Stimulated activated CD4-positive, alpha-beta T cell treated with anti-CD3 and anti-CD28 coated beads, Interleukin-1b, Interleukin-23, amount 100 ng/mL, for 48 hours (primary cell): ENCODE measurements around the gene GIT1.

Source experiments
- DNase-seq: peaks from one replicate; pipeline ENCODE4 v3.0.0-alpha.2; 2020

GIT1 gene

DNA sequence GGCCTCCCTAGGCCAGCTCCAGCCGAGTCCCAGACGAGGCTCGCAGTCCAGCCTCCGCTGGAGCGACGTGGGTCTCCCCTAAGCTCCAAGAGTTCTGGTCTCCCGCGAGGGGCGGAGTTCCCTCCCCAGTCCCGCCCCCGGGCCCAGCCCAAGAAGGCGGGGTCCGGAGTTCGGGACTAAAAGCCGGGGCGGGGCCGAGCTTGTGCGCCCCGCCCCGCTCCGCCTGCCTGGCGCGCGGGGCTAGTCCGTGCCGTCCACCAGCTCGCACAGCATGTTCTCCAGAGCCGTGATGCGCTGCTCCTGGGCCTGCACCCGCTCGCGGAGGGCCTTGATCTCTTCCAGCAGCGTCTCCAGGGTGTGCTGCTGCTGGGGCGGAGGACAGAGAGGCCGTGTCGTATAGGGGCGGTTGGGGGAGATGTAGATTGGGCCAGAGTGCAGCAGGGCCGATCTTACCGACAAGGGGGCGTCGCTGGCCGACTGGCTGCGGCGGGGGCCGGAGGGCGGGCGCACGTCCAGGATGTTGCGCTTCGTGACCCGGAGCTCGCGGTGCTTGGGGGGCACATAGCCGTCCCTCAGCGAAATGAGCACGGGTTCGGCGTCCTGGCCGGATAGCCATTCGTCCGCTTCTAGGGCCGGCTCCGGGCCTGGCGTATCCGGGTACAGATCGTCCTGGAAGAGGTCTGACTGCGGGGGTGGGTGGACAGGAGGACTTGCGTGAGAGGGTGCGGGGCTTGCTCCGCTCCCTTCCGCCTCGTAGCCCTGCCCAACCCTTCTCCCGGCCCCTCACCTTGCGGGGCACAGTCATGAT lies 26.2 kb upstream of the GIT1 start:
- DNase-seq: peak; percentile 83

DNA sequence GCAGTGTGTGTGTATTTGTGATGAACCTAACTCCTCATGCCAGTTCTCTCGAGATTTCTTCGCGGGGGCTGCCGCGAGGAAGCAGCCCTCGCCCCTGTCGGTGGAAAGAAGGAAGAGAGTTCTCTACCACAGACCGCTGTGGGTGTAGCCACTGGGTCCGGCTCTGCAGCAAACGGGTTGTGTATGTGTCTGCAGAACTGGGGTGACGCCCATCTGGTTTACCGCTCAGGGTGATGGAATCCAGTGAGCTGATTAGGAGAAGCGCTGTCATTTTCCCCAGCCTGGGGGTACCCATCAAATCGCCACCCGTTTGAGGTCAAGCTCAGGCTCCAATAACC lies 25.6 kb upstream of the GIT1 start:
- peak; percentile 57 for DNase-seq

DNA sequence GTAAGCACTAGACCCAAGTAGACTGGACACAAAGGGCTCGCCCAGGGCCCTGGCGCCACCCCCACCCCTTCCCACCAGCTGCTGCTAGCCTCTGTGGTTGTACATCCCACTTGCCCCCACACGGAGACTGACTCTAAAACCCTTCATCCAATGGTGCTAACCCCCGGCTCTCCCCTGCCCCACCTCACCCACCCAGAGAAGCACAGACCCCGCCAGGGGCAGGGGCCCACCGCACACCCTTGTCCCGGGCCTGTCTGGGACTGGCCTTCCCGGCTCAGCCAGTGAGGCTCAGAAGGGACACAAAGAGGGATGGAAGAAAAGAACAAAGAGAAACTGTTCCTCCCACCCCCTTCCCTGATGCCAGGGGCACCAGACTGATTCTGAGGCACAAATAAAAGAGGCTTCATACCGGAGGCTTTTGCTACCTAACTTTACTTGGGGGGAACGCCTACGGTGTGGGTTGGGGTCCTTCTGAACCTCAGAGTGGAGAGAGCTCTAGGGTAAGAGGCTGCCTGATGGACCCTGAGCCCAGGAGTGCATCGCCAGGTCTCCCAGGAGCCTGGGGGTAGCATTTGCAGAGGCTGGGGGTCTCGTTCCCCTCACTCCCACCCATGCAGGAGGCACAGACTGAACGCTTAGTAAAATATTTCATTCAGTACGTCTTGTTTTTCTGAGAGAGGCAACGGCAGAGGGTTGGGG lies 25.1 kb upstream of the GIT1 start:
- no peak for DNase-seq

DNA sequence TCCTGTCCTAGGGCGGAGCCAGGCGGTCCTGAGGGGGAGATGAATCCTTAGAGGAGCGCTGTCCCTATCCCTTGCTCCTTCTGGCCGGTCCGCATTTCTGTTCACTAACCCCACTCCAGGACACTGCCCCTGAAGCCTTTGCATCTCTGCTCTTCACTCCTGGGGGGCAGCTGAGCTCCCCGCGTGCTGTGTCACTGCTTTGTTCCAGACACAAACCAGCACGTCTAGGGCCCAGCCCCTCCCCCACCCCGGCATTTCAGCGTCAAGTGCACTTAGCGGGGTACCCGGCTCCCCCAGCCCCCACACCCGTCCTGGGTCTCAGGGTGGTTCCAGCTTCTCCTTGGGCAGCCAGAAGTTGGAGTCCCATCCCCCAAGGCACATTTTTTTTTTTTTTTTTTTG lies 24.4 kb upstream of the GIT1 start:
- DNase-seq: no peak

DNA sequence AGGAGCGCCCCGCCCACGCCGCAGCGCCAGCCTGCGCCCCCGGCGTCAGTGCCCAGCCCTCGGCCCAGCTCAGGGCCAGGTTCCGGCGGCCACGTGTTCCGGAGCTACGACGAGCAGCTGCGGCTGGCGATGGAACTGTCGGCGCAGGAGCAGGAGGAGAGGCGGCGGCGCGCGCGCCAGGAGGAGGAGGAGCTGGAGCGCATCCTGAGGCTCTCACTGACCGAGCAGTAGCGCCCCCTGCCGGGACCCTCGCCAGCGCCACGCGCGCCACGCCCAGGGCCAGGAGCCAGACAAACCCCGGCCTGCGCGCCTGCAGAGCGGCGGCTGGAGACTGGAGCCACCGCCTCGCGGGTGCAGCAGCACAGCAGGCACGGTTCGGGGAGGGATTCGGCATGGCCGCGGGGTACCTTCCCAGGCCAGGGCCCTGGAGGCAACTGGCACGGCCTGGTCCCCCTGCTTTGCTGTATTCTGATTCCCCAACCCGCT lies 23.9 kb upstream of the GIT1 start:
- peak; percentile 96 for DNase-seq

DNA sequence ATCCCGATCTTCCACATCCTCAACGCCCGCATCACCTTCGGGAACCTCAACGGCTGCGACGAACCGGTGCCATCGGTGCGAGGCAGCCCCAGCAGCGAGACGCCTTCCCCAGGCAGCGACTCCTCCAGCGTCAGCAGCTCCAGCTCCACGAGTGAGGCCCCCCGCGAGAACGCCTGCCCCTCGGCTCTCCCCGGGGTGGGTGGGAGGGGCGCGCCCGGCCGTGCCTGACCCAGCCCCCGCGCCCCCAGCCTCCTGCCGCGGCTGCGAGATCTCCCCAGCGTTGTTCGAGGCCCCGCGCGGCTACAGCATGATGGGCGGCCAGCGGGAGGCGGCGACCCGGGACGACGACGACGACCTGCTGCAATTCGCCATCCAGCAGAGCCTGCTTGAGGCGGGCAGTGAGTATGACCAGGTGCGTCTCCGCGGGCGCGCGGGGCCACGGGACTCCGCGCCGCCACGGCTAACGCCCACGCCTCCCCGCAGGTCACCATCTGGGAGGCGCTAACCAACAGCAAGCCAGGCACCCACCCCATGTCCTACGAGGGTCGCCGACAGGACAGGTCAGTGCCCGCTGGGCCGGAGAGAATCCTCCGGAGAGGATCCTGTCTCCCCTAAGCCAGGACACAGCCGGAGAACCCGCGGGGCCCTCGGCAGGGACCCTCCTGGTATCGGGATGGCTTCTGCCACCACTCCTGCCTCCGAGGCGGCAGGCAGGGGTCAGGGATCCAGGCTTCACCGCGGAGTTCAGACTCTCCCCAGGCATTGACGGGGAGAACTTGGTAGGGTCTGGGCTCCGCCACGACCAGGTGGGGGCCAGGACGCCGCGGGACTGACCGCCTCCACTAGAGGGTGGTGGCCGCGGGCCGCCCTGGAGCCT lies 23.2 kb upstream of the GIT1 start:
- DNase-seq: no peak

DNA sequence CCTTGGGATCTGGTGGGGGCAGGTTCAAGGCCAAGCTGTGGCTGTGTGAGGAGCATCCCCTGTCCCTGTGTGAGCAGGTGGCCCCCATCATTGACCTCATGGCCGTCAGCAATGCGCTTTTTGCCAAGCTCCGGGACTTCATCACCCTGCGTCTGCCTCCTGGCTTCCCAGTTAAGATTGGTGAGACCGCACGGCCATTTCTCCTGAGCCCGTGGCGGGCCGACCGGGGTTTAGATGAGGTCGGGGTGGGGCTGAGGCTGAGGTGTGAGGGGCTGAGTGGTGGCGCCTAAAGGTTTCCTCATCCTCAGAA lies 22.6 kb upstream of the GIT1 start:
- no peak for DNase-seq

DNA sequence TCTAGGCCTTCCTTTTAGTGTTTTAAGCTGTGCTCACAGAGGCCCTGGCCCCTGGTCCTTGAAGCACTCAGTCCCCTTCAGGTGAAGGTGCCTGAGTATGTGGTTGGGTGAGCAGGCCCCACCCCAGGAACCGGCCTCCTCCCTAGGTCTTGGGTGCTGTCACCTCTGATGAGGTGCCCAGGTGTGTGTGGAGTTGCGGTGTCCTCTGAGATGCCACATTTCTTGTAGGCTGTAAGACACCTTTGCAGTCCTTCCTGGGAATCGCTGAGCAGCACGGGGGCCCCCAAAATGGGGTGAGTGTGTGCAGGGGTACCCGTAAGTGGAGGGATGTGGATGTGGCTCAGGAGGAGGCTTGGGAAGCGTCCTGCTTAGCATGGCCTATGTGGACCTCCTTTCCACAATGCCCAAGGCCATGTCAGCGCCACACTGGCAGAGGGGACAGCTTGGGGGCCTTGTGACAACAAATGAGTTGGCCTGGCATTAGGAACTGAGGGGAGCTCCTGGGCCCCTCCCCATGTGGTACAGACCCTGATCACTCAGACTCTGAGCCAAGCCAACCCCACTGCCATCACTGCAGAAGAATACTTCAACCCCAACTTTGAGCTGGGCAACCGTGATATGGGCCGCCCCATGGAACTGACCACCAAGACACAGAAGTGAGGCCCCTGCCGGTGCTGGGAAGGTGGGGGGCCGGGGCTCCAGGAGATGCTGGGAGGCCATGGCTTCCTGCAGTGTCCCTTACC lies 22.1 kb upstream of the GIT1 start:
- DNase-seq: no peak

DNA sequence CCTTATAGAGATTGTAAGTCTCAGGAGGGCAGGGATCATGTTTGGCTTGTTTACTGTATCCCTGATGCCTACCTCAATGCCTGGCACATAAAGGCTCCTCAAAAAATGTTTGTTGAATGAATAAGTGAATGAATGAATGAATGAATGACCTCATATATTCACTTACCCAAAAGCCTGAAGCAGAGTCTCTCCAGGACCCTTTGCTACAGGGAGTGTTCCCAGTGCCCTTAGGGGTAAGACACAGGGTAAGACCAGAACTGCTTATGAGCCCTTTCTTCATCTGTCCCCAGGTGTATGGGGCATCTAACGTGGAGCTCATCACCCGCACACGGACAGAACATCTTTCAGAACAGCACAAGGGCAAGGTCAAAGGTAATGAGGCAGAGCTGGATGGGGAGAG lies 20.9 kb upstream of the GIT1 start:
- DNase-seq: no peak

DNA sequence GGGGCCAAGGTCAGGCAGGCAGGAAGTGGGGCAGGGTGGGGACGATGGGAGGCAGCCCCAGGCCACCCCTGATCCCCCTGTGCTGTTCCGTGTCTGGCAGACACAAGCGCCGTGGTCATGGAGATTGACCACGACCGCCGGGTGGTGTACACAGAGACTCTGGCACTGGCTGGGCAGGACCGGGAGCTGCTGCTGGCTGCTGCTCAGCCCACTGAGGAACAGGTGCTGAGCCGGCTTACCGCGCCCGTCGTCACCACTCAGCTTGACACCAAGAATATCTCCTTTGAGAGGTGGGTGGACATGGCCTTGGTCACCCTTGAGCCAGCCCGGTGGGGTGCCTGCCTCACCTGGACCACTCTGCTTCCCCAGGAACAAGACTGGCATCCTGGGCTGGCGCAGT lies 19.5 kb upstream of the GIT1 start:
- DNase-seq: no peak

DNA sequence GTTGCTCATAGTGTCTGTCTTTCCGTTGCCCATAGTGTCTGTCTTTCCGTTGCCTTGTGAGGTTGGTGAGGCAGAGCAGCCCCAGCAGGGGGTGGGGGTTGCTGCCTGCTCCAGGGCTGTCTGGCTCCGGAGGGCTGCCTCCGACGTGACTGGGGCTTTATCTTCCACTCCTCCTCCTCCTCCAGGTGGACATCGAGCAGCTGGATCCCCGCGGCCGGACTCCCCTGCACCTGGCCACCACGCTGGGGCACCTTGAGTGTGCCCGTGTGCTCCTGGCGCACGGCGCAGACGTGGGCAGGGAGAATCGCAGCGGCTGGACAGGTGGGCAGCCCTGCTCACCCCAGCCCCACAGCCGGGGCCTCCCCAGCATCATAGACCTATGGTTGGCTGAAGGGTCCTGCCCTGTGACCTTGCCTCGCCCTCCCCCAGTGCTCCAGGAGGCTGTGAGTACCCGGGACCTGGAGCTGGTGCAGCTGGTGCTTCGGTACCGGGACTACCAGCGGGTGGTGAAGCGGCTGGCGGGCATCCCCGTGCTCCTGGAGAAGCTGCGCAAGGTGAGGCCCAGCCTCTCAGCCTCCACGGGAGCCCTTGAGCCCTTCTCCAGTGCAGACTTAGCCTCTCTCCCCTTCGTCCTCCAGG lies 18.2 kb upstream of the GIT1 start:
- no peak for DNase-seq

DNA sequence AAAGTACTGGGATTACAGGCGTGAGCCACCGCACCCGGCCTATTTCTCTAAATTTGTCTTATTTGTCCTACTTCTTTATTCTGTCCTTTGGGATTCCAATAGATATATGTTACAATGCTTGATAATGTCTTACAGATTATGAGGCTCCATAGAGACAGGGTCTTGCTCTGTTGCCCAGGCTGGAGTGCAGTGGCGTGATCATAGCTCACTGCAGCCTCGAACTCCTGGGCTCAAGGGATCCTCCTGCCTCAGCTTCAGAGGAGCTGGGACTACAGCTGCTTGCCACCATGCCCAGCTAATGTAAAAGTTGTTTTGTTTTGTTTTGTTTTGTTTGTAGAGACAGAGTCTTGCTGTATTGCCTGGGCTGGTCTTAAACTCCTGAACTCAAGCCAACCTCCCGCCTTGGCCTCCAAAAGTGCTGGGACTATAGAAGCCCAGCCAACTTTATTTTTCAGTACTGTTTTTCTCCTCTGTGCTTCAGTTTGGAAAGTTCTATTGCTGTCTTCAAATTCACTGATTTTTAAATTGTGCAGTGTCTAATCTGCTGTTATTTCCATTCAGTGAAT lies 13.7 kb upstream of the GIT1 start:
- no peak for DNase-seq

DNA sequence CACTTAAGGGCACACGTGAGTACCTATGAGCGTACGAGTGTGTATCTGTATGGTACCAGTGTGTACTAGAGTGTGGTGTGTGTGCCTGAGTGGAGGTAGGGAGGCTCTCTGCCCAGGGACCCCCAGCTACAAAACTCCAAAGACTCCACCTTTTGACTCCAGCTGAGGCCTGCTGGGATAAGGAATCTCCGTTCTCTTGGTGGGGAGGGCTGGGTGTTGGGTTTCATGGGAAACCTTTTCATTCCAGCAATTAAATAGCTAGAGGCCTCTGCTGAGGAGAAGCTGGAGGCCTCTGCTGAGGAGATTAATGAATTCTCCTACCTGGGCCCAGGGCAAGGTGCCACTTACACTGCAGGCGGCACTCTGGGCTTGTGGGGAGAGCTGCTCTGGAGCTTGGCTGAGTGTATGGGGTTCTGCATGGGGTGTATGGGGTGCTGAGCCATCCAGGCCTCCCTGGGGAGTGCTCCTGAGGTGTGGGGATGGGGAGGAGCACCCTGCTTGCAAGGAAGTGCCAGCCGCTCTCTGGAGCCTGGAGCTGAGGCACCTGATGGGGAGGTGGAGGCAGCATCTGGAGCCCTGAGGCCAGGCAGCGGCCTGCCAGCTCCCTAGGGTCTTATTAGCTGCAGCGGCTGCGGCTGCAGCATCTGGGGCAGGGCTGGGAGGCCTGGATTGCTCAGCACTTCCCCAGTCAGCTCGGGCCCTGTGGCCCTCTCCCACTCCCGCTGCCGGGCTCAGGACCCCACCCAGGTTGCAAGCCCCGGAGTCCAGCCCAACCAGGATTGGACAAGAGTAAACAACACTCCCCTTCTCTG lies 8.1 kb upstream of the GIT1 start:
- no peak for DNase-seq

DNA sequence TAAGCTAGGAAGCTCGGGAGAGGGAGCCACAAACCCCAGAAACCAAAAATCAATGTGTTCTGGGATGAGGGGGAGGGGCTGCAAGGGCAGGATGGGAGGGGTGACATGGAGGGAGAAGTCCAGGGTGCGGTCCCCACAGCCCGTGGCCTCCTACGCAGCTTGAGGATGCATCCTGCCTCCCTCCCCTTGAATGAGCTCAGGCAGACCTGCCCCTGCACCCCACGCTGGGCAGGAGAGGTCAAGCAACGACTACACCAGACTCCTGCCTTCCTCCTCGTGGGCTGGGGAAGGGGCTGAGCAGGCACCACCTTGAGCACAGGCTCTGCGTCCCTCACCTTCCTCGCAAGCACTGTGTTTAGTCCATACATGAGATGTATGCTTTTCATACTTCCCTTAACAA lies 7.4 kb upstream of the GIT1 start:
- no peak for DNase-seq

DNA sequence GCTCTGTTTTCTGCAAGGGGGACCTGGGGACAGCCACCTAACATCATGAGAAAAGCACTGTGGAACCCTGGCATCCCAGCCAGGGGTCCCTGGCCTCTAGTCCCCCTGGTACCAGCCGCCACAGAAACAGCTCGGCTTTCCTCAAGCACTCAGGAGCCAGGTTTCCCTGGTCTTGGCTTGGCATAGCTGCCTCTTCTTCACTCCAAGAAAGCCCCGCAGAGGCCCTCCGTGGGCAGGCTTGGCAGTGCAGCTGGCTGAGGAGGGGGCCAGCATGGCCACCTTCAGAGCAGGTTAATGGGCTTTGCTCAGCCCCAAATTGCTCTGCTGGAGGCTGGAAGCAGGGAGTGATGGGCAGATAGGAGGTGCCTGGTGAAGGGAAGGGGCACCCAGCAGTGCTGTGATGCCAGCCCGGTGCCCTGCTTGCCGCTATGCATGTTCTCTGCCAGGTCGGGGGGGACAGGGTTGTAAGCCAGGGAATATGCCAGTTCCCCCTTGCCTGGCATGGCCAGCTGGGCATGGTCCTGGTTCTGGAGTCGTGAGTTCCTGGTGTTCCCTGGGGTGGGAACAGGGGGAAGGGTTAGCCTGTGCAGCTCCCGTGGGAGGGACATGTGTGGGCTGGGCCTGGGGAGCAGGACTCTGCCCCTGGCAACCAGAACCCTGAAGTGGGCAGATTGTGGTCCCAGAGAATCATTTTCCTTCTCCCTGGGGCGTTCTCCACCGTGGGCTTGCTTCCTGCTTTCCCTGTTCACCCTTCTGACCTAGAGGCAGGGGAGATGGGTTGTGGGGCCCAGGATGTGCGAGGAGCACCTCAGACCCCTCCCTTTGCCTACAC lies 6.7 kb upstream of the GIT1 start:
- DNase-seq: no peak

DNA sequence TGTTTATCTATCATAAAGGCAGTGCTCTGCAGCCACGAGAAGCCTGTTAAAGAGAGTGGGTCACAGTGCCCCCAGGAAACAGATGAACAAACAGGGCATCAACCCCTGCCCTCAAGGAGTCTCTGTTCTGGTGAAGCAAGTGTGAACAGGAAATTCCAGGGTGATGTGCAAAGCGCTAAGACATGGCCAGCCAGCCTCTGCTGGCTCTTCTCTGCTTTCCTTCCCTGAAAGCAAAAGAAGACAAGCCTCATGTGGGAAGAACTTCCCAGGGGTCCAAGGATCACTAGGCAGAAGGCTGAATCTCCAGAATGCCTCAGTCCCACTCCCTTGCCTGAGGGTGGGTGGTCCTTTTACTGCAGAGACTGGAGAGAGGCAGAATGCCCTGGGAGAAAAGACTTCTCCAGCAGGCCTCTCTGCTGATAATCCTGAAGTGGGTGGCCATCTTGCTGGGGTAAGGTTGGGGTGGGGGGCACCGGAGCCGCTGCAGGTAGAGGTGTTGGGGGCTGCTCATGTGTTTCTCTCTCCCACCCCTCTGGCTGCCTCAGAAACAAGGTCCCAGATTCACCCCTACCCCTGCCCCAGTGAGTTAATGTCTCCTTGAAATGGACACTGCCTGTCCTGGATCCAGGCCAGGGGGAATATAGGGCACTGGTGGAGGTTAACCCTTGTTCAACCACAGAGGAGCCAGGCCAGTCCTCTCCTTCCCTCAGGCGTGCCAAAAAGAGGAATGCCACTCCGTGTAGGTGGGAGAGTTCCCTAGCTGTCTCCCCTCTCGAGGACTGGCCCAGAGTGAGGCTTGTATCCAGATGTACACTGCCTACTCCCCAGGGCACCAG lies 5.9 kb upstream of the GIT1 start:
- no peak for DNase-seq

DNA sequence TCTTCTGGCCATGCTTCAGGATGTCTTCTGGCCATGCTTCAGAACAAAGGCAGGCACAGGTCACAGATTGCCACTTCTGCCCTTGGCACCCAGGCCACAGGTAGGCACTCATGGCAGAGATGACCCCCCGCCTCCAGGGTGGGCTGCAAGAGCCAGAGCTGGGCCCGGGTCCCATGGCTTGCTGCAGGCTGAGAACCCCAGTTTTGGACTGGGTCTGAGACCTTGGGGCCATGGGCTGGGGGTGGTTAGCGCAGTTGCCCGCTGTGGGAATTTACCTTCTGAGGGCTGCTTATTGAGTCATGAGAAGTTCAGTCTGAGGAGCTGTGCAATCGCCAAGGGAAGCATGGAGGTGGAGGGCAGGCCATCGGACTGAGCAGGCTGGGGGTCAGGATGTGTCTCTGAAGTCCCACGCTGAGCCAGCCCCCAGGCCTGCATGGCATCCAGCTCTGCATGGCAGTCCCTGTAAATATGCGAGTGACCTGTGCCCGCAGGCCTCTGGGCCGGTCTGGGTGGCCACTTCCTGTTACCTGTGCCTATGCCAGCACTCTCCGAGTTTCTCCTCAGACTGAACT lies 5.2 kb upstream of the GIT1 start:
- no peak for DNase-seq

DNA sequence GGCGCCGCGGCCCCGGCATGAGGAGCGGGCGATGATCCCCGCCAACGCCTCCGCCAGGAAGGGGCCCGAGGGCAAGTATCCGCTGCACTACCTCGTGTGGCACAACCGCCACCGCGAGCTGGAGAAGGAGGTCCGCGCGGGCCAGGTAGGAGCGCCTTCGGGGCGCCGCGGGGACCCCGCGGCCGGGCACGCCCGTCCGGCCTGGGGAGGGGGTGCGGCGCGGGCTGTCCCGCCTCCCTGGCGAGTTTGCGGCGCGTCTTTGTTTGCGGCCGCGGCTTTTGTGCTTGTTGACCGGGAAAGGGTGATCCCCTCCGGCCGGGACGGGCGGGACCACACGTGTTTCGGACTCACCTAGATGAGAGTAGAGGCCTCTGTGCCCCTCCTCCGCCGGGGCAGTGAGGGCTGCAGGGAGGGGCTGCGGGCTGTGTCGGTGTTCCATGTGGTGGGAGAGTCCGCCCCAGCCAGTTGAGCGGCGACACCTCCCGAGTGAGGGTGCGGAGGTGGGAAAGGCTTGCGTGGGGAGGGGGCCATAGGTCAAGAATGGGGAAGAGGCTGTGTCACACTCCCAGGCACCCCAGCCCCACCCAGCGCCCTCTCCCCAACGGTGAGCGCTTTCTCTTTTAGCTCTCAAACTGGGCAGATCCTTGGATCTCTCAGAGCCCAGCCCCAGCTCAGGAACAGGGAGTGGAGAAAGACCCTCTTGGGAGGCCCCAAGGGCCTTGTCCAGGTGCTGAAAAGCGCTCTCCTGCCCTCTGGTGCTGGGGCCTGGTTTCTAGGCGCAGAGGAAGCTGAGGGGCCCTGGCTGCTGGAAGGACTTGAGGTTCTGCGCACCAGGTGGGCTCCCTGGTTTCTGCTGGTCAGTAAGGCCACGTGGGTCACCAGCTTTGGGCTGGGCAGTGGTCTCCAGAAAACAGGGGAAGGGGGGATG lies 4.4 kb upstream of the GIT1 start:
- DNase-seq: no peak
